Daoy (cell line): ENCODE results near the gene MAD1L1. TPM values are rescaled to one million over a fixed set of nuclear protein-coding genes. Genes with fewer than 3 reads are reported as not detected.
A peak's percentile ranks its signal among the peaks of the same experiment; 100 is the strongest.

Source experiments
- DNase-seq: peaks from one replicate; pipeline ENCODE4 v3.0.0-alpha.2; 2015; ENCODE audit warnings: low read depth
- total RNA-seq: library from RNA; depleted of rRNA; stranded (reverse); fragments of >200 nt; shearing (Covaris generic); gene quantifications from 2 replicates; pipeline ENCODE4 v1.2.3, GENCODE V29; 2014

The MAD1L1 gene
- total RNA-seq, 1 experiment from 2014 or later = 103 TPM

- DNase-seq = no peak
These were observed 316.2 kb downstream of the MAD1L1 start for GRCh38 chr7:1916601-1916970.

DNA sequence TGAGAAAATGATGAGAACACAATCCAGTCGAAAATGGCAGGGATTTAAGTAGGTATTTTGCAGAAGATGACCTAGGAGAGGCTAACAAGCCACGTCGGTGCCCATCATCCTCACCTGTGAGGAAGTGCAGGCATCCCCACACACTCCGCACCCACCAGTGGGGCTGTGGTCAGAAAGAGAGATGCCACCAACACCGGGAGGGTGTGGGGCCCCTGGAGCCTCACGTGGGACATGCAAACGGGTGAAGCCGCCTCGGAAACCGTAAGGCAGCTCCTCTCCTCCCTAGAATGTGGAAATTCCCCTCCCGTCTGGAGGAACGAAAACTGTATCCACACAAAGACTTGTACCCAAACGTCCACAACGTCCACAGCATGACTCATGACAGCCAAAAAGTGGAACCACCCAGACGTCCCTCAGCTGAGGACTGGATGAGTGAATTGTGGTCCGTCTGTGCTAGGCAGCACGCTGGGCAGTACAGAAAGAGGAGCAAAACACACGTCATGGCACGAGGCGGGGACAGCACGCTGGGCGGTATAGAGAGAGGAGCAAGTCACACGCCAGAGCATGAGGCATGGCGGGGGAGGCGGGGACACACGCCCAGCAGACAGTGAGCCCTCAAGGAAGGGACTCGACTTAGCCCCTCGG is 316.7 kb downstream of the MAD1L1 start:
- no peak for DNase-seq

- no peak for DNase-seq
These were observed 317.4 kb downstream of the MAD1L1 start for GRCh38 chr7:1915326-1915725.

DNA sequence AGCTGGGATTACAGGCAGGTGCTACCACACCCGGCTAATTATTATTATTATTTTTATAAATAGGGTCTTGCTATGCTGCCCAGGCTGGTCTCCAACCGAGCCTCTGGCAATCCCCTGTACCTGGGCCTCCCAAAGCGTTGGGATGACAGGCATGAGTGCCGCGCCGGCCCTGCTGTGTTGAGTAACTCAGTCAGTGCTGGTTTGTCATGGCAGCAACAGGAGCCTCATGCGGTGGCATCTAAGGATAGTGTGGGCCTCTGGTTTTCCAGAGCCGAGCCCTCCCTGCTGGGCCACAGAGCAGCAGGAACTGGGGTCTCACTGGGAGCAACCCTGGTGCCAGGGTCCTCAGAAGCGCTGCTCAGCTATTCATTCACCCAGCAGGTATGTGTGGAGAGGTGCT is 318.0 kb downstream of the MAD1L1 start:
- no peak for DNase-seq

DNA sequence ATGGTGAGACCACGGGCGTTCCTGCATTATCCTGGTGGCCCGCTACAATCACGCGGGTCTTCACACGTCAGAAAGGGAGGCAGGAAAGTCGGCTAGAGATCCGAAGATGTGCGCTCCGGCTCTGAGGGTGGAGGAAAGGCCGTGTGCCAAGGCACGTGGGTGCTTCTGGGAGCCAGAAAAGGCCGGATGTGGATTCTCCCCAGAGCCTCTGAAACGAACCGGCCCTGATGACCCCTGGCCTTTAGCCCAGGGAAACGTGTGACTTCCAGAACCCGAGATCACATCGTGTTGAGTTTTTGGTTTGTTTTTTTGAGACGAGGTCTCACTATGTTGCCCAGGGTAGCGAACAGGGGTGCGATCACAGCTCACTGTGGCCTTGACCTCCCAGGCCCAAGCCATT is 318.4 kb downstream of the MAD1L1 start:
- DNase-seq = no peak

DNA sequence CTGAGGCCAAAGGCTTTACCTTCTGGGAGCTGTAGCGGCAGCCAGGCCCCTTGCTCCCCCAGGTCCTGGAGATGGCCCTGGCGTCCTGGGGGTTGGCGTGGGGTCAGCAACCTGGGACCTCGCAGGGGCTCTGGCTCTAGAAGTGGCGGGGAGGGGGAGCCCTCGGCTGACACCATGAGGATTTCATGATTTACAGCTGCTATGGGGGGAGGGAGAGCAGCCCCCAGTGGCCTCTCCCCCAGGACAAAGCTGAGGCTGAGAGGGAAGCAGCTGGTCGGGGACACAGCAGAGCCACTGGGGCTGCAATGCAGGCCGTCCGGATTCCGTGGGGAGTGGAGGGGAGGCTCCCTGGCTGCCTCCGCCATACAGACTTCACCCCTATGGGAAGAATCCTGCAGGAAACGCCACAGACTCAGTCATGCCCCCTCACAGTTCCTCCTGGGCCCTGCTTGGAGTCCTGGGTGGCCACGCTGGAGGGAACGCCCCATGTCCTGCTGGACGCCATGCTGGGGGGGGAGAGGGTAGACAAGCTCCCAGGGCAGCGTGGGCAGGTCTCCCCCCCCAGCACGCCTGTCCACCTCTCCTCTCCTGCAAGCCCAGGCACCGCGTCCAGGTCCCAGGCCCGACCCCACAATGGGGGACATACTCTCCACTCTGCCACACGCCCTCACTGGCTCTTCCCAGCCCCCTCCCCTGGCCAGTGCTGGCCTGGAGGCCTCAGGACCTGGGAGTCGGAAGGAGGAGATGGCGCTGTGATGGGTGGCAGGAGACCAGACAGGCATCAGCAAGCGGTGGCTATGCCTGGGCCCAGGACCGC is 319.1 kb downstream of the MAD1L1 start:
- DNase-seq = no peak

GRCh38 chr7:1912593-1913465 is 319.9 kb downstream of the MAD1L1 start:
- DNase-seq = peak; percentile 84

- DNase-seq = no peak
These were observed 321.2 kb downstream of the MAD1L1 start for GRCh38 chr7:1911571-1911970.

GRCh38 chr7:1910827-1911226 is 321.9 kb downstream of the MAD1L1 start:
- DNase-seq = no peak

DNA sequence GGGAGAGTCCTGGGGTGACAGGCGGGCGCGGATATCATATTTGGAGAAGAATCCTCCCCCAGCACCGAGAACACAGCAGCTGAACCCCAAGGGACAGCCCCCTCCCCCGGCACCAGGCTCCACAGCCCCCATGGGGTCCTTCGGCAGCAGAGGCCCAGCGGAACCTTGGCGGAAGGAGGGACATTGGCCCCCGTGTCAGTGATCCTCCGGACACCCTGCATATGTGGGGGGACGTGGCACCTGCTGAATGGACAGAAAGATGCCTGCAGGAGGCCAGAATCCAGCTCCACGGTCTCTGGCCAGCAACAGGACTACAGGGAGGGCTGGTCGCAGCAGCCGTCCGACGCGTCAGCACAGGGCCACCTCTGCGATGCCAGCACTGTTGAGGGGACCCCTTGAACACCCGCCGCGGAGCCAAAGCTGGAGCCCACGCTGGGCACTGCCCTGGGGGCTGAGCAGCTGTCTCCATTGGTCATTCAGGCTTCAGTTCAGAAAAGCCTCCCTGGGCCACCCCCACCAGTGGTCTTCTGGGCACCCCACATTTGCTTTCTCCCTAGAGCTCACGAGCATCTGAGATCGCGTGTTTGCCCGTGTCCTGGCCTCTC is 322.6 kb downstream of the MAD1L1 start:
- DNase-seq = no peak

- no peak for DNase-seq
These were observed 323.3 kb downstream of the MAD1L1 start for GRCh38 chr7:1909476-1909875.

GRCh38 chr7:1908823-1909420 is 323.8 kb downstream of the MAD1L1 start:
- DNase-seq = no peak

DNA sequence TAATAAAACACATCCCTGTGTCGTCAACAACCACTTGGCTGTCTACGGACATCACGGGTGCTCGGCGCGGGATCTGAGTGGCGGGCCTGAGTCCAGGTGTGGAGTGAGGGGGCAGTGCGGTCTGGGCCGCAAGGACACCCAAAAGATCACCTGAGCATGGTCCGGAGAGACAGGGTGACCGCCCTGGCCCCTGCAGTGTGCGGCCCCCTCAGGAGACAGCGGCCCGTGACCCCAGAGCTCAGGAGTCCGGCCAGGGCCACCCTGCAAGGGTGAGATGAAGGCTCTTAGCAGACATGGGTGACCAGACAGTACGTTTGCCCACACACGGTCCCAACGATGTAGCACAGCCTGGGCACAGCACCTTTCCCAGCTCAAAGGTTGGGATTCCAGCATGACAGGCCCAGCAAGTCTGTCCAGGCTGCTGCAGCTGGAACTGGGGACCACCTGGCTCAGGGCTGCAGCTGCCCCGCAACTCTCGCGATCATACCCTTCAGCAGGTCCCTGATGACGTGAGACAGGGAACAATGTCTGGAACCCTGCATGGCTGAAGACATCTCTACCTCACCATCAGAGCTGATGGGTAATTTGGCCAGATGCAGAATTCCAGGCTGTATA is 324.9 kb downstream of the MAD1L1 start:
- DNase-seq = no peak

DNA sequence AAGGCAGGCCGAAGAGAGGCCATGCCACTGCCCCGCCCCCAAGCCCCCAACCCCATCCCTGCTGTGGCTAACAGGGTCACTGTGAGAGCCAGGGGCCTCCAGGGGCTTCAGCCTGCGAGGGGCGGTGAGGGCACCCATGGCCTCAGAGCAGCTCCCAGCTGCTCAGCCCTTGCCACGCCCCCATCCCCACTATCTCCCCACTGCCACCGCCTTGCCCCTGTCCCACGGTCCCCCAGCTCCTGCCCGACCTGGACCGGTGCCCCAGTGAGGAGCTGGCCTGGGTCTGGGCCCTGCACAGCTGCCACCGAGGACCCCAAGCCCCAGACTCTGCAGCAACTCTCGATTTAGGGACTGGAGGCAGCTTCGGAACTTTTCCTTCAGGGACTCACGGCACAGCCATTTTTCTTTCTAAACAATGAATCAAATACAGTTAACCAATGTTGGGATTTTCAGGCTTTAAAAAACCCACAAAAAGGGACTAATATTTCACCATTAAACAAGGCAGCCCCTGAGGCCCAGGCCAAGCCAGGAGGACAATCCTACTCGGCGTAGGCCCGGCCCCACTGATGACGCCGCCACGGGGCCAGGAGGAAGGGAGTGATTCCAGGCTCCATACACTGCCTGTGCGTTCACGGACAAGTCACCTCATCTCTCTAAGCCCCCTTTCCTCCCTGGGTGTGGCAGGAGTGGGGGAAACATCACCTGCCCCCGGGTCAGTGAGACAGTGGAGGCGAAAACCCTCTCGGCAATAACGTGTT is 325.6 kb downstream of the MAD1L1 start:
- DNase-seq = no peak

DNA sequence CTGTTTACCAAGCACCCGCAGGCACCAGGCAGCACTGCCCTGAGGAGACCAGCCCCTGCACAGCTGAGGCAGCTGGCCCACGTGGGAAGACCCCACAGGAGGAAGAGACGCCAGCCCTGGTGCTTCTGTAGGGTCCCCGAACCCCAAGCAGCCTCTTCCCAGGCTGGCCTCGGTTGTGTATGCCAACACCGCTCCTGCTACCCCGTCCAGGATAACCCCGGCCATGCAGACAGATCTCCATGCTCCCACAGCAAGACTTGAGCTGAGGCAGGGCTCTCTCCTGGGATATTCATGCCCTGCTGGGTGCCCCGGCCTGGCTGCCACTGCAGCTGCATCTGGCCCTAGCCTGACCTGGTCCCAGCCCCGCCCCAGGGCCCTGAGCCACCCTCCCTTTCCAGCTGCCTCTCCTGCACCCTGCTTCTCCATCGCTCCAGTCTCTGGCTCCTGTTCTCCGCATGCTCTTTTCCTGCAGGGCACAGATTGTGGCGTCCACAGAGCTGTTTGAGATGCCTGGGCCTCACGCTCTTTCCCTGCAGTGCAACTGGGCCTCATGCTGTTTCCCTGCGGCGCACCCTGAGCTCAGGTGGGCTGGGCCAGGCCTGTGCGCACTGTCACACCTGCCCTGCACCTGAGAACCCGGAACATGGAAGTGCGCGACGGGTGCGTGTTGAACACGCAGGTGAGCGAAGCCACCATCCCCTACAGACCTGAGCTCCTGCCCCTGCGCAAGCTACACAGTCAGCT is 326.5 kb downstream of the MAD1L1 start:
- no peak for DNase-seq

GRCh38 chr7:1902231-1902855 is 330.4 kb downstream of the MAD1L1 start:
- no peak for DNase-seq

- DNase-seq = no peak
These were observed 331.1 kb downstream of the MAD1L1 start for GRCh38 chr7:1901431-1902210.

GRCh38 chr7:1900847-1901246 is 331.9 kb downstream of the MAD1L1 start:
- DNase-seq = no peak
